Tibial artery (tissue), 4 donors: Measurements from ENCODE around the gene RMRP.
A peak's percentile ranks its signal among the peaks of the same experiment; 100 is the strongest.

ENCODE experiments used
- DNase-seq, 2 donors: peaks; one replicate each; pipeline ENCODE4 v3.0.0-alpha.2; 2019
- H3K27ac ChIP-seq, 2 donors: fragments of 200-600 bp; sonication (generic) in 1 of 2; 1 replicate in 1 of 2; 2 replicates in 1 of 2; pipeline ENCODE4 v1.5.1; 2018 to 2019; ENCODE audit warnings: mild to moderate bottlenecking in 1 of 2
- H3K27me3 ChIP-seq, 2 donors: fragments of 200-600 bp; sonication (generic) in 1 of 2; one replicate each; pipeline versions ENCODE4 v1.5.1 to v1.6.0; 2016 to 2019
- H3K36me3 ChIP-seq, 3 donors: fragments of 200-600 bp; sonication (generic) in 2 of 3; one replicate each; pipeline ENCODE4 v1.5.1; 2016 to 2019; ENCODE audit warnings: mild to moderate bottlenecking in 2 of 3
- H3K4me1 ChIP-seq, 4 donors: fragments of 200-600 bp; sonication (generic) in 2 of 4; 1 replicate in 3 of 4; 2 replicates in 1 of 4; pipeline ENCODE4 v1.5.1; 2016 to 2019
- H3K4me3 ChIP-seq, 2 donors: fragments of 200-600 bp; sonication (generic) in 1 of 2; 1 replicate in 1 of 2; 2 replicates in 1 of 2; pipeline ENCODE4 v1.5.1; 2018 to 2019; ENCODE audit warnings: mild to moderate bottlenecking in 2 of 2
- H3K9me3 ChIP-seq, 3 donors: fragments of 200-600 bp; sonication (generic) in 1 of 3; one replicate each; pipeline ENCODE4 v1.5.1; 2016 to 2019
- intact Hi-C: fragments of 100-400 bp; cut with DNase I; formaldehyde crosslinking; loops from one replicate; pipeline ENCODE4 v1.15.0; 2023; ENCODE audit warnings: low total_unique reads
- TF ChIP-seq, protein P1 (sequence below), 2 experiments: fragments of 200-600 bp in 1 of 2; fragments of 450-650 bp in 1 of 2; IDR thresholded peaks; one replicate each; pipeline ENCODE4 v1.5.1; 2017 to 2019; ENCODE audit warnings: antibody characterized with exemption in 2 of 2, mild to moderate bottlenecking in 1 of 2, moderate library complexity in 1 of 2

The RMRP gene

DNA sequence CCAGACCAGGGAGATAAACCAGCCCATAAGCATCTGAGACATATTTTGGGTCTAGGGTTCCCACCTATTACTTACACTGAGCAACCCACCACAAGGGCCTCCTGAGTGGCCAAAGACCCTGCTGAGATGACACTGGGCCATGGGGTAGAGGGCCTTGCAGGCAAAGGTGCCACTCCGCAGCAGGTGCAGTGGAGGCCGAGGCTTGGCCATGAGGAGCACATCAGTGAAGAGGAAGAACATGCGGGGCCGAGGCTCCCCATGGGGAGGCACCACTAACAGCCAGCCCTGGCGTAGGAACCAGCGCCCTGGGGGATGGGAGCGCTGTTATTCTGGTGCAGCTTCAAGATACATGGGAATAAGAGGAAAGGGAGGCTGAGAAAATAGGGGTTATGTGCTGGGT lies 4.6 kb upstream of the RMRP start:
- Histone ChIP-seq H3K27me3 (no peaks in the 10 kb centered on the region), H3K9me3 (no peaks in the 10 kb centered on the region), H3K4me3 (no peak overlapping the region), H3K36me3 (peaks cover 15 to 35% (median 21%) of the 10 kb centered on the region in 3 donors), H3K27ac (peak overlapping the region; percentile 99 to 100), H3K4me1 (peaks cover 0 to 62% (median 32%) of the 10 kb centered on the region in 4 donors)
- DNase-seq = no peak
- TF ChIP-seq, protein P1, sequence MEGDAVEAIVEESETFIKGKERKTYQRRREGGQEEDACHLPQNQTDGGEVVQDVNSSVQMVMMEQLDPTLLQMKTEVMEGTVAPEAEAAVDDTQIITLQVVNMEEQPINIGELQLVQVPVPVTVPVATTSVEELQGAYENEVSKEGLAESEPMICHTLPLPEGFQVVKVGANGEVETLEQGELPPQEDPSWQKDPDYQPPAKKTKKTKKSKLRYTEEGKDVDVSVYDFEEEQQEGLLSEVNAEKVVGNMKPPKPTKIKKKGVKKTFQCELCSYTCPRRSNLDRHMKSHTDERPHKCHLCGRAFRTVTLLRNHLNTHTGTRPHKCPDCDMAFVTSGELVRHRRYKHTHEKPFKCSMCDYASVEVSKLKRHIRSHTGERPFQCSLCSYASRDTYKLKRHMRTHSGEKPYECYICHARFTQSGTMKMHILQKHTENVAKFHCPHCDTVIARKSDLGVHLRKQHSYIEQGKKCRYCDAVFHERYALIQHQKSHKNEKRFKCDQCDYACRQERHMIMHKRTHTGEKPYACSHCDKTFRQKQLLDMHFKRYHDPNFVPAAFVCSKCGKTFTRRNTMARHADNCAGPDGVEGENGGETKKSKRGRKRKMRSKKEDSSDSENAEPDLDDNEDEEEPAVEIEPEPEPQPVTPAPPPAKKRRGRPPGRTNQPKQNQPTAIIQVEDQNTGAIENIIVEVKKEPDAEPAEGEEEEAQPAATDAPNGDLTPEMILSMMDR (IDR thresholded peaks at IDR 0.05) = no peak
- intact Hi-C loops = loop anchor here (5.0 kb wide), 1 partner anchor 35 kb away; no protein-coding TSS in a partner anchor

DNA sequence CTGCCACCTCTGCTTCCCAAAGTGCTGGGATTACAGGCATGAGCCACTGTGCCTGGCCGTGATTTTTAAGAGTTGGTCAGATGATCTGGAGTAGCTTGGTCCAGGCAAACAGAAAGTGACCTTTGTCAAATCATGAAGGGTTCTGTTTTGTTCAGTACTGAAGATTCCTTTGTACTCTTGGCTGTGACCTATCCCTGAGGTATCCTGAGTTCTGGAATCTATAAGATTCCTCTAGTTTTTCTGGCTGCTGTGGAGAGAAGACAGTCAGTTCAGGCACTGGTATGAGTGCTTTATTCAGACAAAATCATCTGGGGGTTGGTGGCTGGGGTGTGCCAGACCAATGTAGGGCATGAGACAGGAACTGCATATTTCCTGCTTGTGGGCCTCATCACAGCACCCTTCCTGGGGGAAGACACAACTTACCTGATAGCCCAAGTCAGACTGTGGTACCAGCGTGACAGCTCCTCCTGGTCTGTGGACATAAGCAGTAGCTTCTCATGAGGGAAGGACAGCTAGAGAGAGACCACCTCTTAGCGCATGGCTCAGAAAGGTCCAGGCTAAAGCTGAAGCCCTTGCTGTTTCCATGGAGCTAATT lies 4.0 kb upstream of the RMRP start:
- peaks cover 0 to 67% (median 32%) of the 10 kb centered on the region in 4 donors for H3K4me1 ChIP-seq
- intact Hi-C loops = loop anchor here (5.0 kb wide), 1 partner anchor 35 kb away; no protein-coding TSS in a partner anchor
- no peak for DNase-seq
- H3K9me3 ChIP-seq = no peaks in the 10 kb centered on the region
- H3K27ac ChIP-seq = peak overlapping the region; percentile 99 to 100
- H3K27me3 ChIP-seq = no peaks in the 10 kb centered on the region
- TF ChIP-seq, protein P1 (IDR thresholded peaks at IDR 0.05) = no peak
- H3K4me3 ChIP-seq = peak overlapping the region in 1 of 2 donors; percentile 99
- H3K36me3 ChIP-seq = peaks cover 15 to 35% (median 21%) of the 10 kb centered on the region in 3 donors

DNA sequence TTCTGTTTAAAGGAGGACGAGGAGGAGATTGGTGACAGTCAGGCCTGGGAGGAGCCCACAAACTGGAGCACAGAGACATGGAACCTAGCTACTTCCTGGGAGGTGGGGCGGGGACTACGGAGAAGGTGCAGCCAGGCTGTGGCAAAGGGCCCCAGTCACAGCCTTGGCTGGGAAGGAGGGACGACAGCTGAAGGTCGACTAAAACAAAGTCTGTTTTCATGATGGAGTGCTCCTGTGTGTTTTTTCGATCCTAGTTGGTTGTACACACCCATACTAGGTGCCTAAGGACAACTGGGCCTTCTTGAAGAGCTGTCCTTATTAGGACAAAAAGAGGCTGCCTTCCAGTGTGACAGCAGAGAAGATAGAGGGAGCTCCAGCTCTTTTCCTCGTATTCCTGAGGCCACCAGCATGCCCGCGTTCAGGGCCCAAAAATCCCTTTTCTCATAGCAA lies 3.2 kb upstream of the RMRP start:
- peaks cover 0 to 70% (median 32%) of the 10 kb centered on the region in 4 donors for H3K4me1 ChIP-seq
- TF ChIP-seq, protein P1 (IDR thresholded peaks at IDR 0.05) = peak in 1 of 2 experiments; percentile 67
- no peaks in the 10 kb centered on the region for H3K27me3 ChIP-seq
- peak; percentile 34 to 74 for DNase-seq
- H3K9me3 ChIP-seq = no peaks in the 10 kb centered on the region
- H3K27ac ChIP-seq = peak overlapping the region; percentile 99 to 100
- H3K36me3 ChIP-seq = peaks cover 15 to 35% (median 21%) of the 10 kb centered on the region in 3 donors
- H3K4me3 ChIP-seq = peak overlapping the region; percentile 87 to 99
- intact Hi-C loops = loop anchor here (5.0 kb wide), 1 partner anchor 36 kb away; no protein-coding TSS in a partner anchor

DNA sequence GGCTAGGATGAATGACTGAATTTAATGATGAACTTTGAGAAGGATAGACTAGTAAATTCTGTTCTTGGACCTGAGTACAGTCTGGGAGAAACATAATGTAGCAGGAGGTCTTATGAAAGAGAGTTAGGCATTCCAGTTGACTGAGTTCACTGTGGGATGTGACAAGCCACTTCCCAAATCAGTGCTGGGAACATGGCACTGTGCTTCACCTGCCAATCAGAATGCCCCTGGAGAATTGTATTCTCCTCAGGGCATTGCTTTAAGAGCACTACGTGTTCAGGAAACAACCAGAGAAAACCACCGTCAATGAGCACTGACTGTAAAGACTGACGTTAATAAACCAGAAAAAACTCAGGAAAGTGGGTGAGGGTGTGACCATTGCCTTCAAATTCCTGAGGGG lies 1.5 kb upstream of the RMRP start:
- H3K4me3 ChIP-seq = peak overlapping the region; percentile 87 to 99
- peaks cover 0 to 56% (median 27%) of the 10 kb centered on the region in 4 donors for H3K4me1 ChIP-seq
- no peaks in the 10 kb centered on the region for H3K9me3 ChIP-seq
- TF ChIP-seq, protein P1 (IDR thresholded peaks at IDR 0.05) = no peak
- H3K36me3 ChIP-seq = peaks cover 15 to 35% (median 21%) of the 10 kb centered on the region in 3 donors
- H3K27ac ChIP-seq = peak overlapping the region; percentile 99 to 100
- DNase-seq = peak; percentile 67 to 89
- H3K27me3 ChIP-seq = no peaks in the 10 kb centered on the region
- intact Hi-C loops = loop anchor here (1.0 kb wide), 1 partner anchor 73 kb away; the partner anchor contains the start of genes CREB3 and TLN1

DNA sequence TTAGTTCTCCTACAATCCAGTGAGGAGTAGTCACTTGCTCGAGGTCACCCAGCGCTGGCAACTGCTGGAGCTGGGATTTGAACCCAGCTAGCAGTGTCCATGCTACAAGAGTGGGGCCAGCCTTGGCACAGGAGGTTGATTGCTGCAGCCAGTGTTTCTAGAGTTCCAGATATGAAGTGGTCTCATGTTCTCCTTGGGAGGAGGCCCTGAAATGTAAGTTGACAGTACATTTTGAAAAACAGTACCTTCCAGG lies 1.1 kb upstream of the RMRP start:
- Histone ChIP-seq H3K4me1 (peaks cover 0 to 51% (median 24%) of the 10 kb centered on the region in 4 donors), H3K27me3 (no peaks in the 10 kb centered on the region), H3K27ac (peak overlapping the region; percentile 99 to 100), H3K4me3 (peak overlapping the region; percentile 87 to 99), H3K9me3 (no peaks in the 10 kb centered on the region), H3K36me3 (peaks cover 15 to 35% (median 21%) of the 10 kb centered on the region in 3 donors)
- TF ChIP-seq, protein P1 (IDR thresholded peaks at IDR 0.05) = no peak
- peak; percentile 53 to 75 for DNase-seq
- intact Hi-C loops = loop anchor here (1.0 kb wide), 2 partner anchors 69 to 73 kb away; partner anchors contain the start of genes CREB3 and TLN1
